NCI-H524 (cell line): ENCODE data around the gene ELOVL7.
A peak's percentile ranks its signal among the peaks of the same experiment; 100 is the strongest.
"Not testable (repeated sequence)": the region's sequence is repeated elsewhere in the genome, so short reads cannot be mapped to it uniquely, and the experiment has no call there.

Experiments used
- DNase-seq, 2 experiments: peaks; one replicate each; lab custom pipeline; 2025; lab: John Stamatoyannopoulos, UW

Gene ELOVL7

GRCh38 chr5:60843936-60844905 is at the start of gene ELOVL7:
TSS of gene ELOVL7 (minus strand) at chr5:60844269. CDS start at chr5:60787397, 56,872 bp downstream.
- DNase-seq = peak; percentile 48 to 70

GRCh38 chr5:60893521-60893920 is 49.5 kb upstream of the ELOVL7 start:
- no peak for DNase-seq

- DNase-seq = no peak
These were observed 47.6 kb upstream of the ELOVL7 start for GRCh38 chr5:60891667-60892066.

GRCh38 chr5:60888359-60889061 is 44.4 kb upstream of the ELOVL7 start:
- DNase-seq = no peak

- DNase-seq = no peak
These were observed 43.7 kb upstream of the ELOVL7 start for GRCh38 chr5:60887746-60888145.

- no peak for DNase-seq
These were observed 43.0 kb upstream of the ELOVL7 start for GRCh38 chr5:60887096-60887495.

- no peak for DNase-seq
These were observed 42.1 kb upstream of the ELOVL7 start for GRCh38 chr5:60886158-60886557.

- DNase-seq = no peak
These were observed 39.2 kb upstream of the ELOVL7 start for GRCh38 chr5:60883229-60883628.

GRCh38 chr5:60872892-60873291 is 28.8 kb upstream of the ELOVL7 start:
- no peak for DNase-seq

- DNase-seq = no peak
These were observed 26.8 kb upstream of the ELOVL7 start for GRCh38 chr5:60870857-60871256.

GRCh38 chr5:60860572-60860971 is 16.5 kb upstream of the ELOVL7 start:
- not testable (repeated sequence) for DNase-seq

- DNase-seq = no peak
These were observed 12.0 kb upstream of the ELOVL7 start for GRCh38 chr5:60856066-60856465.

- no peak for DNase-seq
These were observed 8.9 kb upstream of the ELOVL7 start for GRCh38 chr5:60852940-60853339.

GRCh38 chr5:60852317-60852716 is 8.2 kb upstream of the ELOVL7 start:
- no peak for DNase-seq

GRCh38 chr5:60851626-60852025 is 7.6 kb upstream of the ELOVL7 start:
- DNase-seq = no peak

- DNase-seq = no peak
These were observed 2.2 kb upstream of the ELOVL7 start for GRCh38 chr5:60846298-60846697.

GRCh38 chr5:60843386-60843935 is 608 bp downstream of the ELOVL7 start:
- DNase-seq = peak in 1 of 2 experiments; percentile 29

GRCh38 chr5:60842871-60843385 is 1.1 kb downstream of the ELOVL7 start:
- peak in 1 of 2 experiments; percentile 29 for DNase-seq

- no peak for DNase-seq
These were observed 2.7 kb downstream of the ELOVL7 start for GRCh38 chr5:60841361-60841760.

- DNase-seq = no peak
These were observed 7.9 kb downstream of the ELOVL7 start for GRCh38 chr5:60836131-60836530.

- no peak for DNase-seq
These were observed 8.5 kb downstream of the ELOVL7 start for GRCh38 chr5:60835554-60835953.

- DNase-seq = no peak
These were observed 10.5 kb downstream of the ELOVL7 start for GRCh38 chr5:60833520-60833919.
